T-helper 2 cell treated with Interferon-gamma antibody and Interleukin-4, amounts not matched to agents 100 ng/mL and 5 ng/mL, for 36 hours (primary cell): ENCODE measurements around the gene NMUR2. TPM values are rescaled to one million over a fixed set of nuclear protein-coding genes. Genes with fewer than 3 reads are reported as not detected.

Experiments used
- intact Hi-C: fragments of 100-400 bp; cut with micrococcal nuclease; formaldehyde crosslinking; loops from one replicate; pipeline ENCODE4 v1.15.1; 2023
- total RNA-seq: library from RNA; stranded (reverse); gene quantifications from 2 replicates; pipeline ENCODE4 v1.2.3, GENCODE V29; 2022

The NMUR2 gene
- total RNA-seq = not detected in 2 replicates

GRCh38 chr5:152405145-152405544 lies at the start of gene NMUR2:
TSS of gene NMUR2 (minus strand) at chr5:152405279. CDS start at chr5:152405113, 166 bp downstream.
- intact Hi-C loops = no loop called here

GRCh38 chr5:152443935-152444334 lies 38.9 kb upstream of the NMUR2 start:
- intact Hi-C loops = no loop called here

- intact Hi-C loops = no loop called here
Measured at GRCh38 chr5:152439791-152440190, 34.7 kb upstream of the NMUR2 start.

GRCh38 chr5:152437866-152438265 lies 32.8 kb upstream of the NMUR2 start:
- intact Hi-C loops = no loop called here

- intact Hi-C loops = no loop called here
Measured at GRCh38 chr5:152427721-152428120, 22.6 kb upstream of the NMUR2 start.

- intact Hi-C loops = no loop called here
Measured at GRCh38 chr5:152425083-152425482, 20.0 kb upstream of the NMUR2 start.

GRCh38 chr5:152424501-152424900 lies 19.4 kb upstream of the NMUR2 start:
- intact Hi-C loops = no loop called here

- intact Hi-C loops = no loop called here
Measured at GRCh38 chr5:152422081-152422480, 17.0 kb upstream of the NMUR2 start.

- intact Hi-C loops = no loop called here
Measured at GRCh38 chr5:152412129-152412528, 7.0 kb upstream of the NMUR2 start.

- intact Hi-C loops = no loop called here
Measured at GRCh38 chr5:152406082-152406481, 1.0 kb upstream of the NMUR2 start.

GRCh38 chr5:152404494-152404893 lies 585 bp downstream of the NMUR2 start:
- intact Hi-C loops = no loop called here

GRCh38 chr5:152403046-152403445 lies 2.0 kb downstream of the NMUR2 start:
- intact Hi-C loops = no loop called here

GRCh38 chr5:152400846-152401245 lies 4.2 kb downstream of the NMUR2 start:
- intact Hi-C loops = no loop called here

- intact Hi-C loops = no loop called here
Measured at GRCh38 chr5:152397581-152397980, 7.5 kb downstream of the NMUR2 start.

GRCh38 chr5:152393441-152393840 lies 11.6 kb downstream of the NMUR2 start:
- intact Hi-C loops = no loop called here

- intact Hi-C loops = no loop called here
Measured at GRCh38 chr5:152389208-152389849, 15.8 kb downstream of the NMUR2 start.

GRCh38 chr5:152388610-152389009 lies 16.5 kb downstream of the NMUR2 start:
- intact Hi-C loops = no loop called here

- intact Hi-C loops = no loop called here
Measured at GRCh38 chr5:152380415-152381123, 24.5 kb downstream of the NMUR2 start.

GRCh38 chr5:152379331-152379730 lies 25.7 kb downstream of the NMUR2 start:
- intact Hi-C loops = no loop called here

- intact Hi-C loops = no loop called here
Measured at GRCh38 chr5:152378730-152379129, 26.3 kb downstream of the NMUR2 start.

- intact Hi-C loops = no loop called here
Measured at GRCh38 chr5:152376886-152377285, 28.2 kb downstream of the NMUR2 start.

GRCh38 chr5:152374711-152375275 lies 30.3 kb downstream of the NMUR2 start:
- intact Hi-C loops = no loop called here

GRCh38 chr5:152372875-152373274 lies 32.2 kb downstream of the NMUR2 start:
- intact Hi-C loops = no loop called here
